ENCODE measurements around the gene LRBA.
A peak's percentile ranks its signal among the peaks of the same experiment; 100 is the strongest.

LRBA gene

GRCh38 chr4:150723727-150724411, 291.2 kb downstream of the LRBA start:
- DNase-seq (ENCODE audit: low spot score) = no peak

DNA sequence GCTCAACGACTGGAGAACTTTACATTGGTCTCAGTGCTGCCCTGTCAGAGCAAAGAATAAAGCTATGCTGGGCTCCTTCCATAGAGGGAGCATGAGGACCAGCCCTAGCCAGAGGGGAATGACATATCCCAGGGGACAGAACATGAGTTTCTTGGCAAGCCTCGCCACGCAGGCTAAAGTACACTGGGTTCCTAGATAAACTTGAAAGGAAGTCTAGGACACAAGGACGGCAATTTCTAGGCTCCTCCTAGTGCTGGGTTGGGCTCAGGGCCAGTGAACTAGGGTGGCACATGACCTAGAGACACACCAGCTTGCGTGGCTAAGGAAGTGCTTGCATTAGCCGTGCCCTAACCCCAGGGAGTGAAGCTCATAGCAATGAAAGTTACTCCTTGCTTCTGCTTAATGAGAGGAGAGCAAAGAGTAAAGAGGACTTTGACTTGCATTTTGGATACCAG, 292.1 kb downstream of the LRBA start:
- DNase-seq (ENCODE audit: low spot score) = no peak

GRCh38 chr4:150720973-150721518, 294.0 kb downstream of the LRBA start:
- DNase-seq (ENCODE audit: low spot score) = no peak

DNA sequence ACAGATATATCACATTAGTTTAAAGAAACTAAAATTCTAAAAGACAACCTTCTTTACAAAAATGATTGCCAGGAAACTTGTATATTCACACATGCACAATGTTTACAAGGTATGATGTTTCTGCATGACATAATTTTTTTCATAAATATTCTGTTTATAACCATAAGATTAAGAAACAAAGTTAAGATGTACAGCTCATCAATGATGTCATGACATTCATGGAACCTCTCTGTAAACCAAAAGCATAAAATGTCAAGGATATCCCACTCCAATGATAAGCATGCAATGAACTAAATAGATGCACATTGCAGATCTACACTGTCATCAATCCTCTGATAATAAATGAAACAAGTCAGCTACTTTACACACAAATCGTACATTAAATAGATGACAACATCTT, 297.1 kb downstream of the LRBA start:
- DNase-seq (ENCODE audit: low spot score) = no peak

DNA sequence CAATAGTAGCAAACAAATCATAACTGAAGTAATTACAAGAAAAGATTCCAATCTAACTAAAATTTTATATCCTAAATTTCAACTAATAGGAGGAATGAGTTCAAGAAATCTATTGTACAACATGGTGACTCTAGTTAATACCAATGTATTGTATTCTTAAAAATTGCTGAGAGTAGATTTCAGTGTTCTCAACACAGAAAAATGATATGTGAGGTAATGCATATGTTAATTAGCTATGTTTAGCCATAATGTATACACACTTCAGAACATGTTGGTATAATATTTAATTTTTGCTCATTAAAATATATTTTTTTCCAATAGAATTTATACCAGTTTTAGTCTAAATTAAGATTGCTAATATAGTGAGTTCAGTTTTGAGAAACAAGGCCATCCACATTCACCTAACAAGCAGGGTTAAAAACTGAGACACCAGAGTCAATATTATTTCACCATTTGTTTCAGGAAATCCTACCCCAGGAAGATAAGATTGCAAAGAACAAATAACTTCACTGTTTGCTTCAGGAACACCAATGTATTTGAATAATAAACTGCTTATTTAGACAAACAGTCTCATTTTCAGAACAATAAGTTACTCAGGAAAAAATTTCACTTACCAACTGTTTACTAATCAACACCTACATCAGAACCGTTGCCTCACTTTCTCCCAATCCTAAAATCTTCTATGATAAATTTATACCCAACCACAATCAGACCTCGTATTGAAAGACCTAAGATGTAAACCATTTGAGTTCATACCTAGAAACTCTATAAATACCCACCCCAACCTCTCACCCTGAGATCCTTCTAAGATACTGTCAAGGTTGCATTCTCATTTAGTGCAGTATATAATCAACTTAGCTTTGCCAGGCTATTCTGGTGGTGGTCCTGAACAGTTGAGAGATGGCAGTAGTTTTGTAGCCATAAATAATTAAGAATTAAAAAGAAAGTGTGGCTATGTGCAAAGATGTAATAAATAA, 300.3 kb downstream of the LRBA start:
- no peak for DNase-seq (ENCODE audit: low spot score)

DNA sequence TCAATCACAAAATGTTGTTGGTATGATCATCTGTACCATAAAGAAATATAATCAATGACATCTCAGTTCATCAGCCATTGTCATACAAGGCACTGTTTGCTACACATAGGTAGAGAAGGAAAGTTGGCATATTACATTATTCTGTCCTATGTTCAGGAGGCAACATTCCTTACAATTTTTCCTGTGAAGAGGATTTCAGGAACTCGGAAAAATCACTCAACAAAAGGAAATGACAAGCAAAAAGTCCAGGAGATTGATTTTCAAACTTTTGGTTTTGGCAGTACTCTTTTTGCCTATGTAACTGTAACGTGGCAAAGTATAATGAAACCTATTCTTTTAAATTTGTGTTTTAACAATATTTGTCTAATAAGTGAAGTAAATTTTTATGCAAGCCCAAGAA, 301.8 kb downstream of the LRBA start:
- DNase-seq (ENCODE audit: low spot score) = no peak

GRCh38 chr4:150710770-150711375, 304.2 kb downstream of the LRBA start:
- no peak for DNase-seq (ENCODE audit: low spot score)

DNA sequence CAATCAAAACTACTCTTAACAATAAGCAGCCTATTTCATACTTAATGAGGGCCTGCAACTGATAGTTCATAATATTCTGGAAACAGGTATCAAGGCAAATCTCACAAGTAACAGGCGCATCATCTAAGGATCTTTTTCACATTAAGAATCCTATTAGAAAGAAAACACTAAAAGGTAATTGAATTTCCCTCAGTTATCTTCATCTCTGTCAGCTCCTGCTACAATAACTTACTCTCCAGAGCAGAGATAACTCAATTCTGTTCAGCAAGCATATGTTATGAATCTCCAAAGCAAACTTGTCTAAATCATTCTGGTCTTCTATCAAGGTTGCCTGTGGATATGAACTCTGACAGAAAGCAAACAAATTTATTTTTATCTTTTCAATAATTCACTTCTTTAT, 307.1 kb downstream of the LRBA start:
- no peak for DNase-seq (ENCODE audit: low spot score)

DNA sequence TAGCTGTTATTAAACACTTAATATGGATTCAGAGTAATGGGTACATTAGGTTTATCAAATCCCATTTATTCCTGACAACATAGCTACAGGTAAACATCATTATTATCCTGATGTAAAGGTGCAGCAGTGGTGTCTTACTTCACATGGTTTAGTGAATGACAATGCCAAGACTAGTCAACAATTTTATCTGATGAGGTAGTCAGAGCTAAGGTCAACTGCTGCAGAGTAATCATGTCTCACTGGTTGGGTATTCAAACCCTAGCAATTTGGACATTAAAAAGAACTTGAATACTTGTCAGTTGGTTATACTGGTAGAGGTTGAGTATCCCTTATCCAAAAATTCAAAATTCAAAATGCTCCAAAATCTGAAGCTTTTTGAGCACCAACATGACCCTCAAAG, 315.5 kb downstream of the LRBA start:
- no peak for DNase-seq (ENCODE audit: low spot score)

DNA sequence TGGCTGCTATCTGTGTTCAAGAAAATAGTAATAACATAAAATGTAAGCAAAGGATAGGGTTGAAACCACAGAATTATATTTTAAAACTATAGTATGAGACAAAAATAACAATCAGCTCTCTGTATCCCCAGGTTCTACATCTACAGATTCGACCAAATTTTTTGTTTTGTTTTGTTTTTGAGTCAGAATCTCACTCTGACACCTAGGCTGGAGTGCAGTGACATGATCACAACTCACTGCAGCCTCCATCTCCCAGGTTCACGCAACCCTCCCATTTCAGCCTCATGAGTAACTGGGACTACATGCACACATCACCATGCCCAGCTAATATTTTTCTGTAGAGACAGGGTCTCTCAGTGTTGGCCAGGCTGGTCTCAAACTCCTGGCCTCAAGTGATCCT, 319.9 kb downstream of the LRBA start:
- no peak for DNase-seq (ENCODE audit: low spot score)

DNA sequence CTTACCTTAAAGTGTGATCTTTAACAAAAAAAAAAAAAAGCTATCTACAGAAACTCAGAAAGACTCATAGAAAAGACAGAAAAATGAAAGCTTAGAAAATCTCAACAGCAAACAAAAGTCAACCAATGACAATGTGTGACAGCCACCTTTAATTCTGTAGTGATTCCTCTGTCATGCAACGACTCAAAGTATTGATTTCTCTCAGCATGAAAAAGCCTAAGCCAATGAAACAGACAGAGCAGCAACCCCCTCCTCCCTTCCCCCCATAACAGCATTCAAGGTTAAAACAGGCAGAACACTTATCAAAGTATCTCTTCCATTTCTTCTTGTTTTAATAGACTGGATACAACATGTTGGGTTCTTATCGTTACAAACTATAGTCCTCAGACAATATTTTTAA, 320.6 kb downstream of the LRBA start:
- DNase-seq (ENCODE audit: low spot score) = no peak

GRCh38 chr4:150683775-150684350, 331.2 kb downstream of the LRBA start:
- DNase-seq (ENCODE audit: low spot score) = no peak

- no peak for DNase-seq (ENCODE audit: low spot score)
Observed at GRCh38 chr4:150682126-150682525, 333.0 kb downstream of the LRBA start.

DNA sequence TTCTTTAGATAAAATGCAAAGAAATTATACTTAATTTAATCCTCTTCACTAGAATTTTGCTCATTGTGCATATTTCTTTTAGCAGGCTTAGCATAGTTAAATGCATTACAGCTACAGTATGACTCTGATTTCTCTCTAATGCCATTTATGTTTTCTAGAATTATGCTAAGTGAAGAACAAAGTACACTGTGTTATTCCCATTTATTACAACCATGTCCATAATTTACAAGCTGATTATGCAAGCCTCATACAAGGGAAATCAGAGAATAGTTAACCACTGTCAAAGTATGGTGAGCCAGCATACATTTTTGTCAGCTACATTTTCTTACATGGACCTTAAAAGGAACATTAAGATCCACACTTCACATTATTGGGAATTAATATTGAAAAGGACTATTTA, 334.0 kb downstream of the LRBA start:
- no peak for DNase-seq (ENCODE audit: low spot score)

DNA sequence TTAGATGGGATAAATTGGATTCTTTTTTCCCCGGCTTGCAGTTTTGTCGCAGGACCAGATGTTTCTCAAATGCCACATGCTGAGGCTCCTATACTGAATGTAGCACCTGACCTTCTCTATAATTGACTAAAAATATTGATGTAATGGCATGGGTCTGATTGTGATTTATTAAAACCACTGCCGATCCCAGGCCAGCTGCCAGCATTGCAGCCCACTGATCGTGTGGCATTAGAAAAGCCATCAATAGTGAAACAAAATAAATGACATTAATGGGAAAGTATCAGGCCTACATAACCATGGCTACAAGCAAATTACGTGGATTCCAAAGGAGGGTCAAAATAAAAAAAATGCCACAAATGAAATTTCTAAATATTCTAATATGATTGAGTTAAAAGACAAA, 334.4 kb downstream of the LRBA start:
- DNase-seq (ENCODE audit: low spot score) = no peak

- peak; percentile 5 for DNase-seq (ENCODE audit: low spot score)
Observed at GRCh38 chr4:150679765-150680343, 335.2 kb downstream of the LRBA start.

- no peak for DNase-seq (ENCODE audit: low spot score)
Observed at GRCh38 chr4:150679018-150679764, 335.9 kb downstream of the LRBA start.

- no peak for DNase-seq (ENCODE audit: low spot score)
Observed at GRCh38 chr4:150673793-150674192, 341.3 kb downstream of the LRBA start.

GRCh38 chr4:150668824-150669223, 346.3 kb downstream of the LRBA start:
- no peak for DNase-seq (ENCODE audit: low spot score)

DNA sequence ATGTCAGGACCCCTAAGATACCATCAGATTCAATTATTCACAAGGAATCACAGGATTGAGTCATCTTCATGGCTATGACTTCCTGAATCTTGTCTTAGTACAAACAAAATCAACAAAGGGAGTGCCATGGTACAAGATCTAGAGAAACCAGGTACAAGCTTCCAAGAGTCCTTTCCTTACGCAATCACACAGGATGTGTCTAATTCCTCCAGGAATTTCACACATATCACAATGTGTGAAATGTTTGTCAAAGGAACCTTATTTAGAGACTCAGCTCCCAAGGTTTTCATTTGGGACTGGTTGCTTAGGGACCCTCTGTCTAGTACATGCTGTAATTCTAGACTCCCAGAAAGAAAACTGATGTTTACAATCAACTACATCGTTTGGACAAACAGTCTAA, 350.1 kb downstream of the LRBA start:
- DNase-seq (ENCODE audit: low spot score) = no peak

DNA sequence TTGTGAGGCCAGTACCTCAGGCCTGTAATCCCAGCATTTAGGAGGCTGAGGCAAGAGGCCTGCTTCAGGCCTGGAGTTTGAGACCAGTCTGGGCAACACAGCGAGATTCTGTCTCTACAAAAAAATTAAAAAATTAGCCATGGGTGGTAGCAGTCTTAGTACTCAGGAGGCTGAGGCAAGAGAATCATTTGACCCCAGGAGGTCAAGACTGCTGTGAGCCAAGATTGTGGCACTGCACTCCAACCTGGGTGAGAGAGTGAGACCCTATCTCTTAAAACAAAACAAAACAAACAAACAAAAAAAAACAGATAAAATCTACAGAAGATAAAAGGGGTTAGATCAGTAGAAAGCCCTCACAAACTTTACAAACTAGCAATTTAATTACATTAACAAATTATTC, 352.4 kb downstream of the LRBA start:
- no peak for DNase-seq (ENCODE audit: low spot score)

Data from AG08395 (cell line).